Fibroblast of skin of right quadriceps (primary cell): ENCODE results near the gene CD160.
"Not testable (repeated sequence)": the region's sequence is repeated elsewhere in the genome, so short reads cannot be mapped to it uniquely, and the experiment has no call there.

Experiments
- DNase-seq: peaks from one replicate; pipeline ENCODE4 v3.0.0-alpha.2; 2013

The CD160 gene

DNA sequence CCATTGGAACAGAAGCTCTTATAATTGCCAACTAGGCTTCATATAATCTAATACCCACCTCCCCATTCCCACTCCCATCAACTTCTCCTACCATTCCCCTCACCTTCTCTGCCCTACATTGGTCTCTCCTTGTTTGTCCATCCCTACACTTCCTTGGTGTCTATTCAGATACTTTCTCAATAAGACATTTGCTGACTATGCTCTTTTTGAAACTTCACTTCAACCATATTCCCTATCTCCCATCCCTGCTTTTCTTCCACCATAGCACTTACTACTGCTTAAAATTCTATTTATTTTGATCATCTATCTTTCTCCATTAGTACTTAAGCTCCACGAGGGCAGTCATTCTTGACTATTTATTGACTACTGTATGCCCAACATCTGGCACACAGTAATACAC, 40.4 kb downstream of the CD160 start:
- no peak for DNase-seq

DNA sequence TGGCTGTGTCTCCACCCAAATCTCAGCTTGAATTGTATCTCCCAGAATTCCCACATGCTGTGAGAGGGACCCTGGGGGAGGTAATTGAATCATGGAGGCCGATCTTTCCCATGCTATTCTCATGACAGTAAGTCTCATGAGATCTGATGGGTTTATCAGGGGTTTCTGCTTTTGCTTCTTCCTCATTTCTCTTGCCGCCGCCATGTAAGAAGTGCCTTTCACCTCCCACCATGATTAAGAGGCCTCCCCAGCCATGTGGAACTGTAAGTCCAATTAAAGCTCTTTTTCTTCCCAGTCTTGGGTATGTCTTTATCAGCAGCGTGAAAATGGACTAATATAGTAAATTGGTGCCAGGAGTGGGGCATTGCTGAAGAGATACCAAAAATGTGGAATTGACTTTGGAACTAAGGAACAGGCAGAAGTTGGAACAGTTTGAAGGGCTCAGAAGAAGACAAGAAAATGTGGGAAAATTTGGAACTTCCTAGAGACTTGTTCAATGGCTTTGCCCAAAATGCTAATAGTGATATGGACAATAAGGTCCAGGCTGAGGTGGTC, 41.2 kb downstream of the CD160 start:
- DNase-seq, result not testable (repeated sequence)

DNA sequence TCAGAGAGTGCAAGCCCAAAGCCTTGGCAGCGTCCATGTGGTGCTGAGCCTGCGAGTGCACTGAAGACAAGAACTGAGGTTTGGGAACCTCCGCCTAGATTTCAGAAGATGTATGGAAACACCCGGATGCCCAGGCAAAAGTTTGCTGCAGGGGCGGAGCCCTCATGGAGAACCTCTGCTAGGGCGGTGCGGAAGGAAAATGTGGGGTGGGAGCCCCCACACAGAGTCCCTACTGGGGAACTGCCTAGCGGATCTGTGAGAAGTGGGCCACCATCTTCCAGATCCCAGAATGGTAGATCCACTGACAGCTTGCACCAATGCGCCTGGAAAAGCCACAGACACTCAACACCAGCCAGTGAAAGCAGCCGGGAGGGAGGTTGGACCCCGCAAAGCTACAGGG, 42.2 kb downstream of the CD160 start:
- not testable (repeated sequence) for DNase-seq

DNA sequence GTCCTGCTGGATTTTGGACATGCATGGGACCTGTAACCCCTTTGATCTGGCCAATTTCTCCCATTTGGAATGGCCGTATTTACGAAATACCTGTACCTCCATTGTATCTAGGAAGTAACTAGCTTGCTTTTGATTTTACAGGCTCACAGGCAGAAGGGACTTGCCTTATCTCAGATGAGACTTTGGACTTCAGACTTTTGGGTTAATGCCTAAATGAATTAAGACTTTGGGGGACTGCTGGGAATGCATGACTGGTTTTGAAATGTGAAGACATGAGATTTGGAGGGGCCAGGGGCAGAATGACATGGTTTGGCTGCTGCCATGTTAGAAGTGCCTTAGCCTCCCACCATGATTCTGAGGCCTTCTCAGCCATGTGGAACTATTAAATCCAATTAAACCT, 42.7 kb downstream of the CD160 start:
- not testable (repeated sequence) for DNase-seq

DNA sequence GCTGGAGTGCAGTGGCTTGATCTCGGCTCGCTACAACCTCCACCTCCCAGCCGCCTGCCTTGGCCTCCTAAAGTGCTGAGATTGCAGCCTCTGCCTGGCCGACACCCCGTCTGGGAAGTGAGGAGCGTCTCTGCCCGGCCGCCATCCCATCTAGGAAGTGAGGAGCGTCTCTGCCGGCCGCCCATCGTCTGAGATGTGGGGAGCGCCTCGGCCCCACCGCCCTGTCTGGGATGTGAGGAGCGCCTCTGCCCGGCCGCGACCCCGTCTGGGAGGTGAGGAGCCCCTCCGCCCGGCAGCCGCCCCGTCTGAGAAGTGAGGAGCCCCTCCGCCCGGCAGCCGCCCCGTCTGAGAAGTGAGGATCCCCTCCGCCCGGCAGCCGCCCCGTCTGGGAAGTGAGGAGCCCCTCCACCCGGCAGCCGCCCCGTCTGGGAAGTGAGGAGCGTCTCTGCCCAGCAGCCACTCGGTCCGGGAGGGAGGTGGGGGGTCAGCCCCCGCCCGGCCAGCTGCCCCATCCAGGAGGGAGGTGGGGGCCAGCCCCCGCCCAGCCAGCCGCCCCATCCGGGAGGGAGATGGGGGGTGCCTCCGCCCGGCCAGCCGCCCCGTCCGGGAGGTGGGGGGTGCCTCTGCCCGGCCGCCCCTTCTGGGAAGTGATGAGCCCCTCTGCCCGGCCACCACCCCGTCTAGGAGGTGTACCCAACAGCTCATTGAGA, 45.1 kb downstream of the CD160 start:
- DNase-seq, result not testable (repeated sequence)

DNA sequence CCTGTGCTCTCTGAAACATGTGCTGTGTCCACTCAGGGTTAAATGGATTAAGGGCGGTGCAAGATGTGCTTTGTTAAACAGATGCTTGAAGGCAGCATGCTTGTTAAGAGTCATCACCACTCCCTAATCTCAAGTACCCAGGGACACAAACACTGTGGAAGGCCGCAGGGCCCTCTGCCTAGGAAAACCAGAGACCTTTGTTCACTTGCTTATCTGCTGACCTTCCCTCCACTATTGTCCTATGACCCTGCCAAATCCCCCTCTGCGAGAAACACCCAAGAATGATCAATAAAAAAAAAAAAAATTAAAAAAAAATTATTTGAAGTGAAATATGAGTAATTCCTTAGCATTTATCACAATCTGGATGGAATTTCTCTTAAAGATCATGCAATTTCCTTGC, 45.8 kb downstream of the CD160 start:
- DNase-seq, result not testable (repeated sequence)

DNA sequence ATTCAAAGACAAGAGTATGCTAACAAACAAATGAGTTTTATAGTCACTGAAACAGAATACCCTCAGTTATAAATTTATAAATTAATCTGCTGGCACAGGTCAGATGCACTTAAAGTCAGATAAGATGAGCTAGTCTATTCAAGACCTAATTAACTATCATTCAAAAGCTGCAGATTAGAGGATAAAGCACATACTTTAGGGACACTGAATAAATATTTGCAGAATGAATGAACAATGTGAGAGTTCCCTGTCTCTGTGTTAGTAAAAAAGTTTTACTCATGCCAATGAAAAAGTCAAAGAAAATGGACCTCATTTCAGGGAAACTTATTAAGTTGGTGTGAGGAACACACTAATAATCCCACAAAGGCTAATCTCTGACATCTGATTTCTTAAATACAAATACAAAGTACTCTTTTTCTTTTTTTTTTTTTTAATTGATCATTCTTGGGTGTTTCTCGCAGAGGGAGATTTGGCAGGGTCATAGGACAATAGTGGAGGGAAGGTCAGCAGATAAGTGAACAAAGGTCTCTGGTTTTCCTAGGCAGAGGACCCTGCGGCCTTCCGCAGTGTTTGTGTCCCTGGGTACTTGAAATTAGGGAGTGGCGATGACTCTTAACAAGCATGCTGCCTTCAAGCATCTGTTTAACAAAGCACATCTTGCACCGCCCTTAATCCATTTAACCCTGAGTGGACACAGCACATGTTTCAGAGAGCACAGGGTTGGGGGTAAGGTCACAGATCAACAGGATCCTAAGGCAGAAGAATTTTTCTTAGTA, 46.5 kb downstream of the CD160 start:
- DNase-seq, result not testable (repeated sequence)

DNA sequence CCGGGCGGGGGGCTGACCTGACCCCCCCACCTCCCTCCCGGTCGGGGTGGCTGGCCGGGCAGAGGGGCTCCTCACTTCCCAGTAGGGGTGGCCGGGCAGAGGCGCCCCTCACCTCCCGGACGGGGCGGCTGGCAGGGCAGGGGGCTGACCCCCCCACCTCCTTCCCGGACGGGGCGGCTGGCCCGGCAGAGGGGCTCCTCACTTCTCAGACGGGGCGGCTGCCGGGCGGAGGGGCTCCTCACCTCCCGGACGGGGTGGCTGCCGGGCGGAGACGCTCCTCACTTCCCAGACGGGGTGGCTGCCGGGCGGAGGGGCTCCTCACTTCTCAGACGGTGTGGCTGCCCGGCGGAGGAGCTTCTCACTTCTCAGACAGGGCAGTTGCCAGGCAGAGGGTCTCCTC, 47.6 kb downstream of the CD160 start:
- DNase-seq, result not testable (repeated sequence)

DNA sequence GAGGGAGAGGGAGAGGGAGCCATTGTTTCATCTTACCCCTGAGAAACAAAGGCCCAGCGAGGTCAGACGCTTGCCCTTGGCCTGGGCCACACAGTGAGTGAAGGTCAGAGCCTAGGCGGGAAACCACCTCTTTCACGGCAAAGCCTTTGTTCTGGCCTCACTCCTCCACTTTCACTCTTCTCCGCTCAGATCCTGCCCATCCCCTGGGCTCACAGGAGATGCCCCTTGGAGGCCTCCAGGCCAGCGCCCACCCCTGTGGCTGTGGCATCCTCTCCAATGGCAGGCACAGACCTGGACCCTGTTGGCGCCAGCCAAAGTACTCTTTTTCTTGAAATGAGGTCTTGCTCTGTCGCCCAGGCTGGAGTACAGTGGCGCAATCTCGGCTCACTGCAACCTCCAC, 48.7 kb downstream of the CD160 start:
- DNase-seq, result not testable (repeated sequence)

DNA sequence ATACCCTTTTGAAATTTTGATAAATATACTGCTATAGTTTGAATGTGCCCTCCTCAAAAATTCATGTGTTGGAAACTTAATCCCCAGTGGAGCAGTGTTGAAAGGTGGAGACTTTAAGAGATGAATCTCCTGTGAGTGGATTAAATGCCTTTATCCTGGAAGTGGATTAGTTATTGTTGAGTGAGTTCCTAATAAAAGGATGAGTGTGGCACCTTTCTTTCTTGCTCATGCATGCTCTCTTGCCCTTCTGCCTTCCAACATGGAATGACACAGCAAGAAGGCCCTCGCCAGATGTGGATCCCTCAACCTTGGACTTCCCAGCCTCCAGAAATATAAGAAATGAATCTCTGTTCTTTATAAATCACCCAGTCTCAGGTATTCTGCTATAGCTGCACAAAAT, 51.8 kb downstream of the CD160 start:
- DNase-seq, result no peak

DNA sequence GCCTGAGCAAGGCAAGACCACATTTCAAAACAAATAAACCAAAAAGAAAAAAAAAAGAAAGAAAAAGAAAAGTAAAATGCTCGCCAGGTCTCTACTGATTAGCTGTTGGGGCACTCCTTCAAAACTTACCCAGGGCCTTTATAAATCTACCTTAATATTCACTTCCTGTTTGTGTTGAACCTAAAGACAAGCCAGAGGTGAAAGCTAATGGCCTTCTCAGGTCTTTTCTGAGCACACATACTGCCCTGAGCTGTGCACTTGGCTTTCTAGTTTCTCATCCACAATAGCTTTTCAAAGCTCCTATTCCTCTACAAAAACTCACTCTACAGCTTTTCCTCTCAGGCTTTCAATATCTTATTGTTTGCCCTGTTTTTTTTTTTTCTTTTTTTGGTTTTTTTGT, 54.1 kb downstream of the CD160 start:
- no peak for DNase-seq

DNA sequence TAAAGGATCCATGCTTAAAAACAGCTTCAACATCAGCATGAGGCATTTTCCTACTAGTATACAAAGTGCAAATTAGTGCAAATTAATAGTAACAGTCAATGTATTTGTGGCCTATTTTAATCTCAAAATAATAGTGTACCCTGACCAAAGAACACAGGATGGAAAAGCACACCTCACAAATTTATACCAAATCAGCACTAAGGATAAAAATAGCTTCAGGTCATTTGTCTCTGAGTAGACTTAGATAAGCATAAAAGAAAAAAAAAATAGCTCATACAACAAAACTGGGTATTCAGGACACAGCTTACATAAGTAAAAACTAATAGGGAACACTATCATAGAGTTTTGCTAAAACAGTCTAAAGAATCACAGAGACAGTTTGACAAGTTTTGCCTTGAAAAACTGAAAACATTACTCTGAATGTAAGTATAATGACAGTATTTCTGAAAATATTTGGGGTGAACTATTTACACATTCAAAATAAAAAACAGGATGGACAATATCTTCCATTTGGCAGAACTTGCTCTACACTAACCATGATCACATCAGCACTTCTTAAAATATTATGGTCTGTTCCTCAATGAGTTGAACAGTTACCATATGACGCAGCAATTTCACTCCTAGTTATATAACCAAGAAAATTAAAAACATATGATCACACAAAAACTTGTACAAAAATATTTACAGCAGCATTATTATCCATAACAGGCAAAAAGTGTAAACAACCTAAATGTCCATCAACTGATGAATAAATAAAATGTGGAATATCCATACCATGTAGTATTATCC, 58.3 kb downstream of the CD160 start:
- DNase-seq, result no peak

DNA sequence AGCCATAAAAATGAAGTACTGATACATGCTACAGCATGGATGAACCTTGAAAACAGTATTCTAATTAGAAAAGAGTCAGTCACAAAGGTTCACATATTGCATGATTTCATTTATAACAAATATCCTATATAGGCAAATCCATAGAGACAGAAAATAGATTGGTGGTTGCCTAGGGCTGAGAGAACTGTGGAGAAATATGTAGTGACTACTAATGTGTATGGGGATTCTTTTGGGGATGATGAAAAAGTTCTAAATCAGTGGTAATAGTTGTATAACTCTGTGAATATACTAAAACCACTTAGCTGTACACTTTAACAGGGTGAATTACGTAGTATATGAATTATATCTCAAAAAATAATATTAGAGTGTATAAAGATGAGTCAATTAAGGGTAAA, 58.8 kb downstream of the CD160 start:
- DNase-seq, result no peak

DNA sequence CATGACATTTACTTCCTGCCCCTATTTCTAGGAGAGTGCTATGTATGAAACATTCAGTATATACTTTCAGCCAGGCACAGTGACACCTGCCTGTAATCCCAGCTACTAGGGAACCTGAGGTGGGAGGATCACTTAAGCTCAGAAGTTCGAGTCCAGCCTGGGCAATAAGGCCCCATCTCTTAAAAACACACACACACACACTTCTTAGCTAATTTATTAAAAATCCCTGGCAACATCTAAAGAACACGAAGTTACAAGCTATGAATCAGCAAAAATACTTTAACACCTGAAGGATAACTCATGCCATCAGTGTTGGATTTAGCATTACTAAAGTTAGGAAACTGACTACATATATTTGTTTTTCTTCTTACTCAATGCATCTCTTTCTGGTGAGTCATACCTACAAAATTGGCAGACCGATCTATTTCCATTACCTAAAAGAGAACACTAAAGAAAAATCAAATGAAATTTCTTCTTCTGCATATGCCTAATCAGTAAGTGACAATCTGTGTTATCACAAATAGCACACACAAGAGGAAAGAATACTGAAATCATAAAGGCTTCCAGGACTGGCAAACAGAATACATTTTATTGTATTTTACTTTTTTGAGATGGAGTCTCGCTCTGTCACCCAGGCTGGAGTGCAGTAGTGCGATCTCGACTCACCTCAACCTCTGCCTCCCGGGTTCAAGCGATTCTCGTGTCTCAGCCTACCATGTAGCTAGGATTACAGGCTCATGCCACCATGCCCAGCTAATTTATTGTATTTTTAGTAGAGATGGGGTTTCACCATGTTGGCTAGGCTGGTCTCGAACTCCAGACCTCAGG, 63.2 kb downstream of the CD160 start:
- peak; percentile 91 for DNase-seq

DNA sequence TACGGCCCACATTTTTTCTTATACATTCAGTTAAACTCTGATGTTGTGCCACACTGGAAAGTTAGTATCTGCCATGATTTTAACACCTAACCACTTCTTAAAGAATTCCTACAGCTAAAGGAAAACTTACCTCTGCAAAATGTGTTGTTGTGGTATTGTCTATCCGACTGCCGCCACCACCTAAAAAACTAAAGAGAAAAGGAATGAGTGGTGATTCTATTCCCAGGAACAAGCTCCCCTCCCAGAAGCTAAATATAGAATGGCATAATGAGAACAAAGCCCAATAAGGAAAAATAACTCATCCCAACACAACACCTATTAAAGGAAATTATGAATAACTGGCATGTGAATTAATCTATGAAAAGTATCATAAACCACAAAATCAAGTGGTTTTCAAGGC, 65.1 kb downstream of the CD160 start:
- no peak for DNase-seq

DNA sequence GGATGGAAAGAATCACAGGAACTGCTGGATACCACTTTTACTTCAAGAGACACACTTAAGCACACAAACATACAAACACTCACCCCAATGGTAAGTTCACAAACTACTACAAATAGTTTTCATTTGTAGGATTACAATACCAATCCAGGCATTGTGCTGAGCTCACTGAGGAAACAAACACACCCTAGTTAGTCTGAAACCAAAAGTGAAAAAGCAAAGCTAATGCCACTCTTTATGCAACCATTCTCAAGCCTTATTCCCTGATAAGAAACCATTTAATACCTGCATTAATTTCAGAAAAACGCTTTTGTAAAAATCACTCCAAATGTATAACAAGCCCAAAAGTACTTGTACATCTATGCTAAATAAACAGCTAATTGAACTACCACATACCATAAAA, 66.2 kb downstream of the CD160 start:
- no peak for DNase-seq

DNA sequence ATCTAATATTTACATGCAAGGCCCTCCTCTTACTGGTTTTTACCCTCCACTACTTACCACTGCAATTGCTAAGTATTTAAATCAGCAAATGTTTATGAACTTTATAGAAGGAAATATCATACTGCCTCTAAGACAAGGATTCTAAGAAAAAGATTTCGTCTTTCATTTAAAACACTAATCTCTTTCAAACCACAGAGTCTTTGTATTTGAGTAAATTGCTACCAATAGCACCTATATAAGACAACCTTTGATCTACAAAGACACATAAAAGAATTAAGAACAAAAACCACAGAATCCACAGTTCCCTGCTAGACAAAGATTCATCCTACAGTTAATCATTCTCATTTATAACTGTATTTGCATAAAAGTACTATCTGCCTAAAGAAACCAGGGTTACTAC, 67.0 kb downstream of the CD160 start:
- DNase-seq, result no peak

DNA sequence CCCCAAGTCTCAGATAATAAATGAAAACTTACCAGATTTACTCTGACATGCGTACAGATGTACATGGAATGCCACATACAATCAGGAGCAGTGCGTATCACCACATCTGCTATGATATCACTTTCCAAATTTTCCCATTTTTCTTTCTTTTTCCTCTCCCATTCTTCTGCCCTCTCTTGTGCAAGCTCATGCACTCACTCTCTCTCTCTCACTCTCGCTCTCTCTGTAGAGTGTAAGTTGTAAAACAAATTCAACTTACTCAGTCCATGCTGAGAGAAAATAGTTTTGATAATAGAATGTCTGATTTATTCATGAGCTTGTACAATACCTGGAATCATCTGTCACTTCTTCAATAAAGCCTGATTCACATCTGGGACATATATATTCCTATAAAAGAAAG, 69.3 kb downstream of the CD160 start:
- DNase-seq, result no peak
